CD8-positive, alpha-beta memory T cell (primary cell): ENCODE data around the gene CD81. TPM values are rescaled to one million over a fixed set of nuclear protein-coding genes. Genes with fewer than 3 reads are reported as not detected.

Source experiments
- CTCF ChIA-PET: fragments of 350-600 bp; sonication (Branson Sonifier 250); formaldehyde crosslinking; loops from one replicate; lab custom pipeline; 2021; ENCODE audit warnings: antibody characterized with exemption; lab: Charles Lee
- POLR2A ChIA-PET: fragments of 350-600 bp; sonication (Branson Sonifier 250); formaldehyde crosslinking; loops from one replicate; lab custom pipeline; 2021; ENCODE audit warnings: antibody characterized with exemption; lab: Charles Lee
- DNase-seq, 5 donors: peaks; one replicate each; pipeline versions ENCODE4 v3.0.0 to v3.0.0-alpha.2; 2020 to 2022; ENCODE audit warnings: mixed read lengths in 1 of 5
- H3K27ac ChIP-seq: one replicate; pipeline ENCODE4 v1.7.0; 2013; ENCODE audit warnings: low read depth, mild to moderate bottlenecking, low read length, moderate library complexity
- H3K27me3 ChIP-seq: 2 replicates; pipeline ENCODE4 v1.7.0; 2013; ENCODE audit warnings: low read length, mild to moderate bottlenecking; ENCODE audit not compliant: insufficient read depth, poor library complexity, severe bottlenecking
- H3K36me3 ChIP-seq: 2 replicates; pipeline ENCODE4 v1.7.0; 2013; ENCODE audit warnings: mild to moderate bottlenecking, low read length, moderate library complexity; ENCODE audit not compliant: insufficient read depth
- H3K4me1 ChIP-seq: 2 replicates; pipeline ENCODE4 v1.7.0; 2013; ENCODE audit warnings: mild to moderate bottlenecking, low read length, moderate library complexity; ENCODE audit not compliant: insufficient read depth
- H3K4me3 ChIP-seq: 2 replicates; pipeline ENCODE4 v1.7.0; 2013; ENCODE audit warnings: mild to moderate bottlenecking, low read length
- H3K9me3 ChIP-seq: 2 replicates; pipeline ENCODE4 v1.7.0; 2013; ENCODE audit warnings: mild to moderate bottlenecking, low read length
- H3K27ac Mint-ChIP-seq, 8 donors: one replicate each; pipeline ENCODE4 v1.8.0; 2020 to 2021; ENCODE audit warnings: mixed read lengths in 8 of 8, mild to moderate bottlenecking in 6 of 8, inconsistent platforms in 3 of 8, moderate library complexity in 3 of 8
- H3K27me3 Mint-ChIP-seq, 2 donors: one replicate each; pipeline ENCODE4 v1.8.0; 2020 to 2021; ENCODE audit warnings: mixed read lengths in 2 of 2, mild to moderate bottlenecking in 1 of 2, moderate library complexity in 1 of 2
- H3K36me3 Mint-ChIP-seq, 3 donors: one replicate each; pipeline ENCODE4 v1.8.0; 2020 to 2021; ENCODE audit warnings: mixed read lengths in 3 of 3, inconsistent platforms in 1 of 3, mild to moderate bottlenecking in 1 of 3
- H3K4me1 Mint-ChIP-seq, 3 donors: one replicate each; pipeline ENCODE4 v1.8.0; 2020 to 2021; ENCODE audit warnings: mixed read lengths in 3 of 3, inconsistent platforms in 1 of 3, mild to moderate bottlenecking in 1 of 3
- H3K4me3 Mint-ChIP-seq, 7 donors: one replicate each; pipeline ENCODE4 v1.8.0; 2020 to 2021; ENCODE audit warnings: mixed read lengths in 7 of 7, mild to moderate bottlenecking in 6 of 7, moderate library complexity in 4 of 7, inconsistent platforms in 2 of 7
- H3K9me3 Mint-ChIP-seq, 5 donors: one replicate each; pipeline ENCODE4 v1.8.0; 2020 to 2022; ENCODE audit warnings: mixed read lengths in 5 of 5, mild to moderate bottlenecking in 3 of 5, moderate library complexity in 2 of 5, inconsistent platforms in 1 of 5
- polyA plus RNA-seq: library from polyadenylated mRNA; unstranded; fragments of 300-500 nt; fragmentation: Illumina TruSeq; gene quantifications from one replicate; pipeline ENCODE4 v1.2.3, GENCODE V29; 2021
- total RNA-seq, 2 experiments: library from RNA; stranded (reverse); gene quantifications; one replicate each; pipeline ENCODE4 v1.2.3, GENCODE V29; 2021

CD81 gene
- total and polyA plus RNA-seq, 3 experiments from 2014 or later = 107 to 189 (median 176) TPM

- Histone ChIP-seq H3K27me3 (no peaks in the 10 kb centered on the region), H3K4me3 (no peak overlapping the region), H3K4me1 (no peaks in the 10 kb centered on the region), H3K36me3 (no peaks in the 10 kb centered on the region), H3K27ac (no peak overlapping the region), H3K9me3 (no peaks in the 10 kb centered on the region)
- ChIA-PET CTCF (interaction anchor here (1.1 kb wide), 1 partner anchor 110 kb away, joined by 4 read pairs; no protein-coding TSS in a partner anchor), POLR2A (no interaction called here)
- H3K9me3 Mint-ChIP-seq = no peaks in the 10 kb centered on the region
- DNase-seq = no peak
- no peak overlapping the region for H3K27ac Mint-ChIP-seq
- H3K36me3 Mint-ChIP-seq = no peaks in the 10 kb centered on the region
- H3K4me1 Mint-ChIP-seq = peaks cover 0 to under 1% (median under 1%) of the 10 kb centered on the region in 3 donors
- no peak overlapping the region for H3K4me3 Mint-ChIP-seq
- no peaks in the 10 kb centered on the region for H3K27me3 Mint-ChIP-seq
Measured at GRCh38 chr11:2414616-2415015, 37.5 kb downstream of the CD81 start.

- Mint-ChIP-seq H3K27ac (no peak overlapping the region), H3K27me3 (no peaks in the 10 kb centered on the region), H3K4me1 (peaks cover 0 to 3% (median 2%) of the 10 kb centered on the region in 3 donors), H3K36me3 (no peaks in the 10 kb centered on the region), H3K9me3 (no peaks in the 10 kb centered on the region), H3K4me3 (no peak overlapping the region)
- ChIA-PET CTCF (interaction anchor here (10.0 kb wide), 1 partner anchor 112 kb away, joined by 317 read pairs; the partner anchor contains the start of genes C11orf21 and TSPAN32), POLR2A (no interaction called here)
- no peak overlapping the region for H3K4me3 ChIP-seq
- no peak for DNase-seq
- no peaks in the 10 kb centered on the region for H3K27me3 ChIP-seq
- H3K36me3 ChIP-seq = no peaks in the 10 kb centered on the region
- peaks cover 4% of the 10 kb centered on the region for H3K4me1 ChIP-seq
- H3K9me3 ChIP-seq = no peaks in the 10 kb centered on the region
- no peak overlapping the region for H3K27ac ChIP-seq
Measured at GRCh38 chr11:2415171-2415570, 38.1 kb downstream of the CD81 start.

GRCh38 chr11:2415601-2416380 lies 38.7 kb downstream of the CD81 start:
- H3K36me3 Mint-ChIP-seq = no peaks in the 10 kb centered on the region
- CTCF ChIA-PET = interaction anchor here (10.0 kb wide), 1 partner anchor 112 kb away, joined by 317 read pairs; the partner anchor contains the start of genes C11orf21 and TSPAN32
- H3K27ac ChIP-seq = no peak overlapping the region
- H3K36me3 ChIP-seq = no peaks in the 10 kb centered on the region
- H3K4me3 Mint-ChIP-seq = no peak overlapping the region
- H3K4me1 Mint-ChIP-seq = peaks cover 0 to 3% (median 2%) of the 10 kb centered on the region in 3 donors
- peaks cover 9% of the 10 kb centered on the region for H3K4me1 ChIP-seq
- H3K27me3 ChIP-seq = no peaks in the 10 kb centered on the region
- H3K9me3 Mint-ChIP-seq = no peaks in the 10 kb centered on the region
- POLR2A ChIA-PET = no interaction called here
- H3K27ac Mint-ChIP-seq = peak overlapping the region in 1 of 8 donors; percentile 29
- no peak overlapping the region for H3K4me3 ChIP-seq
- H3K27me3 Mint-ChIP-seq = no peaks in the 10 kb centered on the region
- no peaks in the 10 kb centered on the region for H3K9me3 ChIP-seq
- DNase-seq = no peak

GRCh38 chr11:2416765-2417164 lies 39.7 kb downstream of the CD81 start:
- H3K9me3 ChIP-seq = no peaks in the 10 kb centered on the region
- POLR2A ChIA-PET = no interaction called here
- H3K27me3 ChIP-seq = no peaks in the 10 kb centered on the region
- Mint-ChIP-seq H3K4me1 (peaks cover 0 to 3% (median 2%) of the 10 kb centered on the region in 3 donors), H3K36me3 (no peaks in the 10 kb centered on the region), H3K27me3 (no peaks in the 10 kb centered on the region), H3K9me3 (no peaks in the 10 kb centered on the region), H3K4me3 (no peak overlapping the region), H3K27ac (no peak overlapping the region)
- H3K4me3 ChIP-seq = no peak overlapping the region
- H3K4me1 ChIP-seq = peaks cover 9% of the 10 kb centered on the region
- no peak overlapping the region for H3K27ac ChIP-seq
- no peak for DNase-seq
- H3K36me3 ChIP-seq = no peaks in the 10 kb centered on the region
- CTCF ChIA-PET = interaction anchor here (10.0 kb wide), 1 partner anchor 113 kb away, joined by 317 read pairs; the partner anchor contains the start of genes C11orf21 and TSPAN32

- POLR2A ChIA-PET = interaction anchor here (0.6 kb wide), 1 partner anchor 216 kb away, joined by 3 read pairs; no protein-coding TSS in a partner anchor
- Mint-ChIP-seq H3K27ac (no peak overlapping the region), H3K9me3 (no peaks in the 10 kb centered on the region), H3K4me1 (peaks cover 0 to 3% (median 2%) of the 10 kb centered on the region in 3 donors), H3K4me3 (no peak overlapping the region), H3K36me3 (no peaks in the 10 kb centered on the region), H3K27me3 (no peaks in the 10 kb centered on the region)
- Histone ChIP-seq H3K4me3 (no peak overlapping the region), H3K36me3 (no peaks in the 10 kb centered on the region), H3K4me1 (peaks cover 9% of the 10 kb centered on the region), H3K27ac (no peak overlapping the region), H3K9me3 (no peaks in the 10 kb centered on the region), H3K27me3 (no peaks in the 10 kb centered on the region)
- CTCF ChIA-PET = interaction anchor here (1.2 to 11.1 kb wide), 7 partner anchors 9 to 232 kb away, joined by 3 to 317 read pairs (median 28); partner anchors contain the start of genes C11orf21 and TSPAN32
- peak in 1 of 5 donors; percentile 48 for DNase-seq
Measured at GRCh38 chr11:2417856-2418692, 41.0 kb downstream of the CD81 start.

GRCh38 chr11:2418693-2419360 lies 41.7 kb downstream of the CD81 start:
- H3K4me3 Mint-ChIP-seq = no peak overlapping the region
- H3K9me3 ChIP-seq = no peaks in the 10 kb centered on the region
- POLR2A ChIA-PET = interaction anchor here (2.2 kb wide), 1 partner anchor 114 kb away, joined by 12 read pairs; no protein-coding TSS in a partner anchor
- H3K4me1 ChIP-seq = peaks cover 9% of the 10 kb centered on the region
- no peaks in the 10 kb centered on the region for H3K36me3 ChIP-seq
- H3K9me3 Mint-ChIP-seq = no peaks in the 10 kb centered on the region
- no peak overlapping the region for H3K4me3 ChIP-seq
- H3K27me3 Mint-ChIP-seq = no peaks in the 10 kb centered on the region
- H3K27ac ChIP-seq = no peak overlapping the region
- no peaks in the 10 kb centered on the region for H3K27me3 ChIP-seq
- peaks cover 0 to 3% (median 2%) of the 10 kb centered on the region in 3 donors for H3K4me1 Mint-ChIP-seq
- CTCF ChIA-PET = interaction anchor here (0.6 to 11.1 kb wide), 20 partner anchors 9 to 672 kb away, joined by 3 to 317 read pairs (median 8); partner anchors contain the start of genes C11orf21, TSPAN32 and TSSC4
- H3K36me3 Mint-ChIP-seq = no peaks in the 10 kb centered on the region
- no peak for DNase-seq
- H3K27ac Mint-ChIP-seq = peak overlapping the region in 1 of 8 donors; percentile 78
